Endothelial cell of umbilical vein (primary cell): Measurements from ENCODE around the gene EGFL7. TPM values are rescaled to one million over a fixed set of nuclear protein-coding genes. Genes with fewer than 3 reads are reported as not detected.

Experiments used
- BruUV-seq: library from RNA; stranded (reverse); fragments of 400-500 nt; replicated peaks from 2 replicates; lab custom pipeline; 2021; lab: Mats Ljungman, UMichigan
- CTCF ChIA-PET: fragments of 300-600, 350-600 bp; sonication (Branson Sonifier 250); formaldehyde crosslinking; loops from one replicate; lab custom pipeline; 2021; ENCODE audit warnings: antibody characterized with exemption, inconsistent platforms; lab: Charles Lee
- POLR2A ChIA-PET: fragments of 300-600, 350-600 bp; sonication (Branson Sonifier 250); formaldehyde crosslinking; loops from one replicate; lab custom pipeline; 2021; ENCODE audit warnings: antibody characterized with exemption, inconsistent platforms; lab: Charles Lee
- DNase-seq: peaks from one replicate; pipeline ENCODE4 v3.0.0-alpha.2; 2011; ENCODE audit warnings: low read depth, low spot score
- FAIRE-seq: peaks from 2 replicates; lab custom pipeline; 2011; peaks lifted over from hg19 to GRCh38; lab: Jason Lieb, UNC
- H2AFZ ChIP-seq: 2 replicates; pipeline ENCODE4 v1.6.0; 2012; ENCODE audit warnings: low read depth, low read length, control low read depth, inconsistent platforms
- H3K27ac ChIP-seq: 2 replicates; pipeline ENCODE4 v1.5.1; 2011; ENCODE audit warnings: low read depth, mild to moderate bottlenecking, control low read depth, low read length, moderate library complexity; ENCODE audit not compliant: insufficient read depth
- H3K27me3 ChIP-seq, 2 experiments: 2 replicates each; pipeline versions ENCODE4 v1.6.0 to v1.6.1; 2011; ENCODE audit warnings: low read length in 2 of 2, mixed read lengths in 1 of 2; ENCODE audit not compliant: control insufficient read depth in 2 of 2, insufficient read depth in 2 of 2
- H3K36me3 ChIP-seq, 2 experiments: 2 replicates in 1 of 2; 3 replicates in 1 of 2; pipeline ENCODE4 v1.5.1; 2011; ENCODE audit warnings: low read length in 2 of 2, mild to moderate bottlenecking in 1 of 2, moderate library complexity in 1 of 2; ENCODE audit not compliant: control insufficient read depth in 2 of 2, insufficient read depth in 2 of 2; ENCODE audit errors: extremely low read depth in 1 of 2
- H3K4me1 ChIP-seq: 3 replicates; pipeline ENCODE4 v1.5.1; 2011; ENCODE audit warnings: mild to moderate bottlenecking, low read length; ENCODE audit not compliant: control insufficient read depth, insufficient read depth; ENCODE audit errors: extremely low read depth
- H3K4me2 ChIP-seq: 2 replicates; pipeline ENCODE4 v1.6.1; 2011; ENCODE audit warnings: low read length, control low read depth, mixed read lengths; ENCODE audit not compliant: insufficient read depth
- H3K4me3 ChIP-seq, 3 experiments: fragments of 200-600 bp in 1 of 3; sonication (generic), shearing (Covaris generic) in 1 of 3; replicated peaks in 1 of 3; 2 replicates each; pipeline ENCODE4 v1.5.1; 2011 to 2016; ENCODE audit warnings: control low read depth in 3 of 3, low read length in 3 of 3, mild to moderate bottlenecking in 2 of 3, inconsistent platforms in 1 of 3, low read depth in 1 of 3, moderate library complexity in 1 of 3; ENCODE audit not compliant: insufficient read depth in 1 of 3
- H3K79me2 ChIP-seq: 2 replicates; pipeline ENCODE4 v1.6.0; 2012; ENCODE audit warnings: low read length, inconsistent platforms; ENCODE audit not compliant: control insufficient read depth, insufficient read depth
- H3K9ac ChIP-seq: replicated peaks from 2 replicates; pipeline ENCODE3; 2011; ENCODE audit warnings: low read length, control low read depth; ENCODE audit not compliant: insufficient read depth; ENCODE audit errors: extremely low read depth
- H3K9me1 ChIP-seq: replicated peaks from 3 replicates; pipeline ENCODE4 v1.6.0; 2011; ENCODE audit warnings: mild to moderate bottlenecking, low read length; ENCODE audit not compliant: control insufficient read depth, insufficient read depth; ENCODE audit errors: extremely low read depth
- H3K9me3 ChIP-seq: replicated peaks from 2 replicates; pipeline ENCODE4 v1.5.1; 2012; ENCODE audit warnings: low read length, inconsistent platforms; ENCODE audit not compliant: control insufficient read depth, insufficient read depth
- H4K20me1 ChIP-seq: replicated peaks from 2 replicates; pipeline ENCODE3; 2011; ENCODE audit warnings: mild to moderate bottlenecking, low read length; ENCODE audit not compliant: control insufficient read depth, insufficient read depth; ENCODE audit errors: extremely low read depth
- CTCF ChIP-seq, 2 donors: IDR thresholded peaks; 1 replicate in 1 of 2; 2 replicates in 1 of 2; pipeline ENCODE4 v1.5.1; 2011; ENCODE audit warnings: low read length in 2 of 2, mild to moderate bottlenecking in 2 of 2, moderate library complexity in 2 of 2, control low read depth in 1 of 2, inconsistent platforms in 1 of 2, low read depth in 1 of 2; ENCODE audit not compliant: insufficient read depth in 1 of 2; ENCODE audit errors: extremely low read depth in 1 of 2
- EZH2 ChIP-seq: IDR thresholded peaks from 2 replicates; pipeline ENCODE4 v1.6.1; 2012; ENCODE audit warnings: borderline replicate concordance, low read depth, mild to moderate bottlenecking, moderate library complexity, low read length, inconsistent platforms; ENCODE audit not compliant: severe bottlenecking
- FOS ChIP-seq: IDR thresholded peaks from 2 replicates; pipeline ENCODE4 v1.6.1; 2011; ENCODE audit warnings: mild to moderate bottlenecking, low read length, moderate library complexity, borderline replicate concordance; ENCODE audit not compliant: insufficient read depth
- GATA2 ChIP-seq: IDR thresholded peaks from 2 replicates; pipeline ENCODE4 v1.7.0; 2011; ENCODE audit warnings: low read depth, mild to moderate bottlenecking, moderate library complexity, mixed read lengths, low read length; ENCODE audit not compliant: insufficient read length, insufficient read depth
- JUN ChIP-seq: IDR thresholded peaks from 2 replicates; pipeline ENCODE4 v1.6.1; 2011; ENCODE audit warnings: borderline replicate concordance, low read depth; ENCODE audit not compliant: insufficient read length, insufficient read depth
- MAX ChIP-seq: IDR thresholded peaks from 2 replicates; pipeline ENCODE4 v1.6.1; 2011; ENCODE audit not compliant: insufficient read depth, insufficient read length
- MYC ChIP-seq: IDR thresholded peaks from one replicate; pipeline ENCODE4 v1.6.1; 2011; ENCODE audit warnings: mild to moderate bottlenecking, low read depth, low read length
- POLR2A ChIP-seq: IDR thresholded peaks from 2 replicates; pipeline ENCODE4 v1.6.1; 2012; ENCODE audit warnings: low read depth, mild to moderate bottlenecking, control low read depth, low read length
- POLR2AphosphoS5 ChIP-seq: IDR thresholded peaks from 2 replicates; pipeline ENCODE4 v1.6.1; 2012; ENCODE audit warnings: low read depth, mild to moderate bottlenecking, control low read depth, low read length, moderate library complexity; ENCODE audit not compliant: insufficient read depth
- dilution Hi-C: fragments of 300-500 bp; cut with MboI; formaldehyde crosslinking; loops from one replicate; pipeline ENCODE4 v1.15.0; 2019; ENCODE audit warnings: low sequenced_read_pairs; ENCODE audit not compliant: extremely low pct_ligation_motif_present
- intact Hi-C: fragments of 100-400 bp; cut with micrococcal nuclease; formaldehyde crosslinking; loops from one replicate; pipeline ENCODE4 v1.10.0; 2022
- polyA plus RNA-seq, 4 experiments: library from polyadenylated mRNA; depleted of rRNA in 3 of 4; stranded (reverse) in 3 of 4; unstranded in 1 of 4; fragments of >200 nt; gene quantifications; 2 replicates each; pipeline versions ENCODE4 v1.2.1 to v1.2.3, GENCODE V29; 2011 to 2012; ENCODE audit warnings: missing spikeins in 1 of 4
- total RNA-seq: library from RNA; stranded (reverse); gene quantifications from 2 replicates; pipeline ENCODE4 v1.2.3, GENCODE V29; 2021

EGFL7 gene
- total and polyA plus RNA-seq, 2 donors (not counting 3 experiments of a cell fraction or from before 2014, with no cell fraction given) = 1,043 to 1,377 TPM

- dilution Hi-C loops (no loop called here), intact Hi-C loops (loop anchor here (1.0 to 5.0 kb wide), 3 partner anchors 29 to 51 kb away; partner anchors contain the start of gene DIPK1B)
- FAIRE-seq = peak; percentile 90
- peak; percentile 83 for DNase-seq
- Histone ChIP-seq H3K9me1 (no peaks in the 10 kb centered on the region), H3K27me3 (no peaks in the 10 kb centered on the region), H2AFZ (no peak overlapping the region), H3K27ac (no peak overlapping the region), H3K4me3 (no peak overlapping the region), H3K4me1 (peaks cover under 1% of the 10 kb centered on the region), H3K9ac (no peak overlapping the region), H3K4me2 (no peak overlapping the region), H3K79me2 (peaks cover 11% of the 10 kb centered on the region), H3K9me3 (no peaks in the 10 kb centered on the region), H4K20me1 (no peaks in the 10 kb centered on the region), H3K36me3 (peaks cover 11 to 36% of the 10 kb centered on the region in 2 experiments)
- POLR2A ChIA-PET = interaction anchor here (1.0 to 6.2 kb wide), 5 partner anchors 12 to 47 kb away, joined by 3 to 54 read pairs (median 9); partner anchors contain the start of gene EGFL7
- no TSS peak for BruUV-seq
- TF ChIP-seq EZH2 = no peak
- TF ChIP-seq MAX = peak; percentile 86
- TF ChIP-seq FOS = peak; percentile 48
- peak; percentile 3 for TF ChIP-seq MYC
- TF ChIP-seq POLR2A = peak; percentile 9
- peak; percentile 32 for TF ChIP-seq GATA2
- peak; percentile 46 for TF ChIP-seq POLR2AphosphoS5
- no peak for TF ChIP-seq CTCF (IDR thresholded peaks at IDR 0.05; ENCODE audit: extremely low read depth in 1 of 2, insufficient read depth in 1 of 2, low read depth in 1 of 2, low read length in 2 of 2)
- no peak for TF ChIP-seq JUN
- CTCF ChIA-PET = interaction anchor here (1.3 to 6.3 kb wide), 2 partner anchors 30 to 40 kb away, joined by 4 to 45 read pairs; no protein-coding TSS in a partner anchor
Measured at GRCh38 chr9:136673975-136674785, 11.5 kb downstream of the EGFL7 start.
